Gastrocnemius medialis (tissue), 4 donors: ENCODE data around the gene KCNC1. TPM values are rescaled to one million over a fixed set of nuclear protein-coding genes. Genes with fewer than 3 reads are reported as not detected.

Source experiments
- ATAC-seq, 2 donors: fragments of 150-250 bp; one replicate each; pipeline ENCODE4 v1.9.1; 2016
- DNase-seq, 2 donors: peaks; one replicate each; pipeline ENCODE4 v3.0.0-alpha.2; 2019
- H3K27ac ChIP-seq, 4 donors: fragments of 200-600 bp; sonication (generic); 1 replicate in 1 of 4; 2 replicates in 3 of 4; pipeline ENCODE4 v1.5.1; 2016 to 2018; ENCODE audit warnings: mild to moderate bottlenecking in 2 of 4, moderate library complexity in 1 of 4
- H3K27me3 ChIP-seq, 3 donors: fragments of 200-600 bp; sonication (generic) in 2 of 3; 1 replicate in 1 of 3; 2 replicates in 2 of 3; pipeline versions ENCODE4 v1.5.1 to v1.6.0; 2016 to 2019; ENCODE audit warnings: mild to moderate bottlenecking in 1 of 3, moderate library complexity in 1 of 3
- H3K36me3 ChIP-seq, 2 donors: fragments of 200-600 bp; sonication (generic) in 1 of 2; one replicate each; pipeline ENCODE4 v1.5.1; 2017 to 2018
- H3K4me1 ChIP-seq, 2 donors: fragments of 200-600 bp; sonication (generic) in 1 of 2; one replicate each; pipeline ENCODE4 v1.5.1; 2016 to 2017; ENCODE audit warnings: mild to moderate bottlenecking in 2 of 2
- H3K4me3 ChIP-seq, 4 donors: fragments of 200-600 bp; sonication (generic) in 3 of 4; 1 replicate in 1 of 4; 2 replicates in 3 of 4; pipeline ENCODE4 v1.5.1; 2016 to 2019; ENCODE audit warnings: mild to moderate bottlenecking in 2 of 4
- H3K9me3 ChIP-seq, 3 donors: fragments of 200-600 bp; sonication (generic) in 2 of 3; 1 replicate in 1 of 3; 2 replicates in 2 of 3; pipeline ENCODE4 v1.5.1; 2016 to 2019
- POLR2A ChIP-seq, 2 donors: fragments of 450-650 bp; IDR thresholded peaks; one replicate each; pipeline ENCODE4 v1.6.1; 2017; ENCODE audit warnings: antibody characterized with exemption in 2 of 2, mild to moderate bottlenecking in 2 of 2, moderate library complexity in 2 of 2
- in situ Hi-C, 4 donors: fragments of 200-750 bp; cut with MboI; loops; one replicate each; pipeline versions ENCODE4 v1.15.0 to v1.8.0; 2017; ENCODE audit warnings: low sequenced_read_pairs in 4 of 4
- intact Hi-C: fragments of 100-400 bp; cut with DNase I; formaldehyde crosslinking; loops from one replicate; pipeline ENCODE4 v1.15.1; 2023; ENCODE audit warnings: low total_unique reads
- total RNA-seq, 4 donors: library from RNA; depleted of rRNA; stranded (reverse); fragments of >200 nt; gene quantifications; one replicate each; pipeline versions ENCODE4 v1.1.0 to v1.2.3, GENCODE V29; 2016
- TF ChIP-seq, protein P1 (sequence below), 5 experiments: fragments of 450-650 bp in 3 of 5; fragments of 200-600 bp in 2 of 5; sonication (generic) in 2 of 5; IDR thresholded peaks in 4 of 5; conservative IDR thresholded peaks in 1 of 5; 1 replicate in 4 of 5; 2 replicates in 1 of 5; pipeline ENCODE4 v1.5.1; 2016 to 2019; ENCODE audit warnings: antibody characterized with exemption in 5 of 5, mild to moderate bottlenecking in 3 of 5, moderate library complexity in 3 of 5

Gene KCNC1
- total RNA-seq, 4 donors from 2014 or later = 0.03 to 0.53 (median 0.15) TPM

GRCh38 chr11:17762309-17762974 lies 27.9 kb downstream of the KCNC1 start:
- intact Hi-C loops (no loop called here), in situ Hi-C loops (loop anchor here in 1 of 4 donors (10.0 kb wide), 1 partner anchor 212 kb away; no protein-coding TSS in a partner anchor)
- H3K9me3 ChIP-seq = no peaks in the 10 kb centered on the region

GRCh38 chr11:17763244-17763643 lies 28.7 kb downstream of the KCNC1 start:
- in situ Hi-C loops = loop anchor here in 1 of 4 donors (10.0 kb wide), 1 partner anchor 212 kb away; no protein-coding TSS in a partner anchor
- no peak for ATAC-seq

More at GRCh38 chr11:17762309-17762974, 27.9 kb downstream of the KCNC1 start:
- DNase-seq (no peak), ATAC-seq (no peak)
- Histone ChIP-seq H3K4me1 (no peaks in the 10 kb centered on the region), H3K27me3 (no peaks in the 10 kb centered on the region), H3K4me3 (no peak overlapping the region), H3K36me3 (no peaks in the 10 kb centered on the region), H3K27ac (no peak overlapping the region)
- TF ChIP-seq, protein P1, sequence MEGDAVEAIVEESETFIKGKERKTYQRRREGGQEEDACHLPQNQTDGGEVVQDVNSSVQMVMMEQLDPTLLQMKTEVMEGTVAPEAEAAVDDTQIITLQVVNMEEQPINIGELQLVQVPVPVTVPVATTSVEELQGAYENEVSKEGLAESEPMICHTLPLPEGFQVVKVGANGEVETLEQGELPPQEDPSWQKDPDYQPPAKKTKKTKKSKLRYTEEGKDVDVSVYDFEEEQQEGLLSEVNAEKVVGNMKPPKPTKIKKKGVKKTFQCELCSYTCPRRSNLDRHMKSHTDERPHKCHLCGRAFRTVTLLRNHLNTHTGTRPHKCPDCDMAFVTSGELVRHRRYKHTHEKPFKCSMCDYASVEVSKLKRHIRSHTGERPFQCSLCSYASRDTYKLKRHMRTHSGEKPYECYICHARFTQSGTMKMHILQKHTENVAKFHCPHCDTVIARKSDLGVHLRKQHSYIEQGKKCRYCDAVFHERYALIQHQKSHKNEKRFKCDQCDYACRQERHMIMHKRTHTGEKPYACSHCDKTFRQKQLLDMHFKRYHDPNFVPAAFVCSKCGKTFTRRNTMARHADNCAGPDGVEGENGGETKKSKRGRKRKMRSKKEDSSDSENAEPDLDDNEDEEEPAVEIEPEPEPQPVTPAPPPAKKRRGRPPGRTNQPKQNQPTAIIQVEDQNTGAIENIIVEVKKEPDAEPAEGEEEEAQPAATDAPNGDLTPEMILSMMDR (IDR thresholded peaks at IDR 0.05 in 4 of 5, conservative IDR thresholded peaks at IDR 0.05 in 1 of 5) = no peak
- TF ChIP-seq POLR2A (IDR thresholded peaks at IDR 0.05) = no peak

GRCh38 chr11:17763703-17764102 lies 29.1 kb downstream of the KCNC1 start:
- H3K9me3 ChIP-seq = no peaks in the 10 kb centered on the region
- ATAC-seq (no peak), DNase-seq (no peak)
- no peaks in the 10 kb centered on the region for H3K4me1 ChIP-seq
- in situ Hi-C loops = loop anchor here in 1 of 4 donors (10.0 kb wide), 1 partner anchor 211 kb away; no protein-coding TSS in a partner anchor
- intact Hi-C loops = no loop called here
- TF ChIP-seq, protein P1 (IDR thresholded peaks at IDR 0.05 in 4 of 5, conservative IDR thresholded peaks at IDR 0.05 in 1 of 5) = no peak
- no peak for TF ChIP-seq POLR2A (IDR thresholded peaks at IDR 0.05)
- H3K27ac ChIP-seq = no peak overlapping the region
- H3K36me3 ChIP-seq = no peaks in the 10 kb centered on the region
- no peak overlapping the region for H3K4me3 ChIP-seq
- no peaks in the 10 kb centered on the region for H3K27me3 ChIP-seq

More at GRCh38 chr11:17763244-17763643, 28.7 kb downstream of the KCNC1 start:
- no peak for DNase-seq
- H3K4me3 ChIP-seq = no peak overlapping the region
- no peaks in the 10 kb centered on the region for H3K9me3 ChIP-seq
- intact Hi-C loops = no loop called here
- H3K27ac ChIP-seq = no peak overlapping the region
- no peaks in the 10 kb centered on the region for H3K4me1 ChIP-seq
- no peaks in the 10 kb centered on the region for H3K27me3 ChIP-seq
- no peaks in the 10 kb centered on the region for H3K36me3 ChIP-seq
- TF ChIP-seq POLR2A (IDR thresholded peaks at IDR 0.05) = no peak
- TF ChIP-seq, protein P1 (IDR thresholded peaks at IDR 0.05 in 4 of 5, conservative IDR thresholded peaks at IDR 0.05 in 1 of 5) = no peak

DNA sequence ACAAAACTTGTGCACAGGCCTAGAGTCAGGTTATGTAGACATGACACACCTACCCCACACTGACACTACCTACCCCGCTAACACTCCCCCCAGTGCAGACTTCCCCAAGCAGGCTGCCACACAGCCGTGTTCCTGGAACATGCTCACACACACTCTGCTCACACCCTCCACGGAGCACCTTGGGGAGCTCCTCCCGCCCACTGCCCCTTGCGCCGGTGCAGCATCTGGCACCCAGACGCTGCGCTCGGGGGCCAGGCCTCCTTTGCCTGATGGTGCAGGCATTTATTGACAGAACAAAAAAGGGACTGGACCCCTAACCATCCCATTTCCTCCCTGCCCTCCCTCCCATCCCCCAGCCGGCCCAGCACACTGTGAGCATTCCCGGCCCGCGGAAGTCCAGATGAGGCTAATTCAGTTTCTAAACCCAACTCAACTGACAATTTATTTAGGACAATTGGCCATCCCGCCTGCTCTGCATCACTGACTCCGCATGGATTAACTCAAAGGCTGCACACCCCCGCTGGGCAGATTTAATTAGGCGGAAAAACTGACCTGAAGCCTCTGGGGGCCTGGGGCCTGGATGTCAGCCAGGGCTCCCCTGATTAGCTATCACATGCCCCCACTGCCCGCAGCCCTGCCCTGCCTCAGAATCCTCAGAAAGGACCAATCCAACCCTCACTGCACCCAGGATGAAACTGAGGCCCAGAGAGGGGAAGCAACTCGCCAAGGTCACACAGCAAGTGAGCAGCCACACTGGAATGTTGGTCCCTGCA lies 30.1 kb downstream of the KCNC1 start:
- H3K36me3 ChIP-seq = no peaks in the 10 kb centered on the region
- no peak for DNase-seq
- no peak overlapping the region for H3K27ac ChIP-seq
- no peak for TF ChIP-seq POLR2A (IDR thresholded peaks at IDR 0.05)
- TF ChIP-seq, protein P1 (IDR thresholded peaks at IDR 0.05 in 4 of 5, conservative IDR thresholded peaks at IDR 0.05 in 1 of 5) = no peak
- no peaks in the 10 kb centered on the region for H3K4me1 ChIP-seq
- intact Hi-C loops = no loop called here
- no peaks in the 10 kb centered on the region for H3K9me3 ChIP-seq
- no peak overlapping the region for H3K4me3 ChIP-seq
- ATAC-seq = no peak
- in situ Hi-C loops = loop anchor here in 1 of 4 donors (10.0 kb wide), 1 partner anchor 210 kb away; no protein-coding TSS in a partner anchor
- no peaks in the 10 kb centered on the region for H3K27me3 ChIP-seq
